Liver (tissue), 2 donors: Measurements from ENCODE around the gene DARS1.

Experiments
- CTCF ChIP-seq: fragments of 150-350 bp; IDR thresholded peaks from 2 replicates; pipeline ENCODE4 v1.5.1; 2017; ENCODE audit warnings: improper control_type of control experiment, low read depth, low read length; ENCODE audit not compliant: missing input control
- MAX ChIP-seq: IDR thresholded peaks from 2 replicates; pipeline ENCODE4 v1.6.1; 2016; ENCODE audit warnings: antibody characterized with exemption
- YY1 ChIP-seq: IDR thresholded peaks from 2 replicates; pipeline ENCODE4 v1.6.1; 2016; ENCODE audit warnings: antibody characterized with exemption, mild to moderate bottlenecking
- donor health status: healthy.

GRCh38 chr2:136015699-136016098 lies 30.3 kb upstream of the DARS1 start:
- TF ChIP-seq CTCF = no peak
- TF ChIP-seq MAX = no peak
- TF ChIP-seq YY1 = no peak
